Stimulated activated CD4-positive, alpha-beta T cell treated with anti-CD3 and anti-CD28 coated beads, TNF-alpha, amount 100 ng/mL, for 1 hour (primary cell): ENCODE measurements around the gene SAMHD1.
"Not testable (repeated sequence)": the region's sequence is repeated elsewhere in the genome, so short reads cannot be mapped to it uniquely, and the experiment has no call there.

Source experiments
- DNase-seq, 3 donors: peaks; one replicate each; pipeline ENCODE4 v3.0.0-alpha.2; 2020; ENCODE audit warnings: low read depth in 3 of 3, low spot score in 1 of 3

The SAMHD1 gene

DNA sequence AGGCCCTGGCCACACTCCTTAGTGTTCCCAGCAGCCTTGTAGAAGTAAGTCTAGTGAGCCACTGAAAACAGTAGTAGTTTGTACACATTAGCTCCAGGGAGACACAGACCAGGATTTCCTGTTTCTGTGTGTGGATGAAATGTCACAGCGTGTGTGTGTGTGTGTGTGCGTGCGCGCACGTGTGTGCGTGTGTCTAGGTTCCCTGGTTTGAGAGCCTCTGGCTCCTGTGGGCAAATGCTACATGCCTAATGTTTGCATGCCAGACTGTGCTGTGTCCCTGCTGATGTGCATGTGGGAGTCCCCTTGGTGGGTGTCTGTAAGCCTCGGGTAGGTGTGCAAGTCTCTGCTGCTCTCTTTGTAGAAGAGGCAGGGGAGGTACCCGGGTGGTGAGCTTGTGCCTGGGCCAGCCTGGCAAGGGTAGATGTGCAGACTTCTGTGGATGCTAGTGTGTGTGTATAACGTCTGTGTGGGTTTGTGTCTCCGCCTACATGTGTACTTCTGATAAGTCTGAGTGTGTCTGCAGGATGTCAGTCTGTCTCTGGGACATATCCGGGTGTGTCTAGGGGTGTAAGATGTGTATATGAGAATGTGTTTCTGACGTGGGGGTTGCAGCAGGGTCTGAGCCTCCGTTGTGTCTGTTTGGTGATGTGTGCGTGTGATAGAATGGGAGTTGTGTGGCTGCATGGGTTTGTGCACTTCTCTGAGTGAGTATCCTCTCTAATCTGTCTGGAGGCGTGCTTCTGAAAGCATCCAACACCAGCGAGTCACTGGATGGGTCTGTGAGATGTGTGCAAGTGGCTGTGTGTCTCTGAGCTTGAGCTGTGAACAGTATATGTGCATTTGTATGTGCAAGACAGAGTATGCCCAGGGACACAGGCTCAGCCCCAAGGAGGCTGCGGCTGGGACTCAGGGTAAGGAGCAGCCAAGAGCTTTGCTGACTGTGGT is 94.5 kb downstream of the SAMHD1 start:
- no peak for DNase-seq

GRCh38 chr20:36856195-36856594 is 95.3 kb downstream of the SAMHD1 start:
- DNase-seq = no peak

- DNase-seq = no peak
These were observed 96.3 kb downstream of the SAMHD1 start for GRCh38 chr20:36855241-36855657.

DNA sequence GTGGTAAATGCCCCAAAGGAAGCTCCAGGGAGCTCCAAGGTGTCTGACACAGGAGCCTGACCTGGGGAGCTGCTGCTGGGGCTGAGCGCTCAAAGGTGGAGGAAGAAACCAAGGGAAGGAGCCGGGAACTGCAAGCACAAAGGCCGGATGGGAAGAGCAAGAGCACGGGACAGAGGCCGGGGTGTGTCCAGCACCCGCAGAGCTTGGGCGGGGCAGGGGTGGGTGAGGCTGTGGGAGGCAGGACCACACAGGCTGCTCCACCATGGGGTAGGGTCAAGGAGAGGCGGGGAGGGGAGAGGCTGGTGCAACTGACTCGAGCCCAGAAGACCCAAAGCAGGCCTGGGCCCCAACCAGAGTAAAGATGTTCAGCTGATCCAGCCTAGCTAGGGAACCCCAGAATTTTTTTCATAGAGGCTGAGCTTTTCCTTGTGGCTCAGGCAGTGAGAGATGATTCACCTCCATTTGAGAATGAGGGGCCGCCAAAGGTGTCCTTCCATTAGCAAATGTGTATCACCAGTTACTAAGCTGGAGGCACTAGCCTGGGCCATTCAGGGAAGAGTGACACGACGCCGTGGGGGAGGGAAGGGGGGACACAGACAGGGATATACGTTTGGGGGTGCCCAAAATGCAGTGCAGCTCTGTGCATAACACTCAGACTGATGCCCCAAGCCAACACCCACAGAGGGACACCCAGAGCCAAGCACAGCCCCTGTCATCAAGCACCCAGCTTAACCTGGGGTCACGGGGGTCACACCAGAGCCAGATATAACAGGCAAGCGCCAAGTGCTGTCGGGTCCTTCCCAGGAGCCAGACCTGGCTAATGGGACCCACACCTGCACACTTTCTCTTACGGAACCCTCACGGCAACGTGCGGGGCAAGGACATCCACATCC is 96.9 kb downstream of the SAMHD1 start:
- DNase-seq = no peak

DNA sequence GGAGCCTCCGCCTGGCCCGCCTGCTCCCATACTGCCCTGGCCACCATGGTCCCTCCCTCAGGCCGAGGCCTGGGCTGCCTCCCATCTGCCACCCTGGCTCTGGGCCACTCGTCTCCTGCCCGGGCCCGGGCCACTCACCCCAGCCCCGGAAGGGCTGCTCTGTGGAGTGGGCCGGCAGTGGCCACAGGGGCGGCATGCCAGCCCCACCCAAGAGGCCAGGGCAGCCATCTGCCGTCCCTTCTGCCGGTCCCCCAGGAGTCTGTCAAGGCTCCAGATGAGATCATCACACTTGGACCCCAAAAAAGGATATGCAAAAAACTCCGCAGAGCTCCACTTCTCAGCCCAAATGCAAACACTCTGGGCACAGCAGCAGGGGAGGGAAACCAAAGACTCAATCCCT is 99.3 kb downstream of the SAMHD1 start:
- DNase-seq = no peak

DNA sequence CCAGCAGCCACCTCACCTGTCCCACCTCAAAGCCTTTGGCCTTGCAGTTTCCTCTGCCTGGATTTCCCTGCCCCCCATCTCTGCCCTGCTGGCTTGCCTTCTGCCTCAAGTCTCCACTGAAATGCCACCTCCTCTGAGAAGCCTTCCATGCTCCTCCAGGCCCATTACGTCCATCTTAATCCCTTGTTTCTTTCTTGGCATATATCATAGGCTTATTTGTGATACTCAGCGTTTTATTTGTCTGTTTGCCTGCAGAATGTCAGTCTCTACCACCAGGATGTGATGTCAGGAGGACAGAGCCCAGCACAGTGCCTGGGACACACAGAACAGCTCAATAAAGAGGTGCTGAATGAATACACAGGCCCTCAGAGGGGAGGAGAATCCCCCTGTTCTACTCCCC is 100.0 kb downstream of the SAMHD1 start:
- DNase-seq = no peak

GRCh38 chr20:36850759-36851158 is 100.7 kb downstream of the SAMHD1 start:
- DNase-seq = no peak

- DNase-seq = no peak
These were observed 102.0 kb downstream of the SAMHD1 start for GRCh38 chr20:36849333-36850065.

DNA sequence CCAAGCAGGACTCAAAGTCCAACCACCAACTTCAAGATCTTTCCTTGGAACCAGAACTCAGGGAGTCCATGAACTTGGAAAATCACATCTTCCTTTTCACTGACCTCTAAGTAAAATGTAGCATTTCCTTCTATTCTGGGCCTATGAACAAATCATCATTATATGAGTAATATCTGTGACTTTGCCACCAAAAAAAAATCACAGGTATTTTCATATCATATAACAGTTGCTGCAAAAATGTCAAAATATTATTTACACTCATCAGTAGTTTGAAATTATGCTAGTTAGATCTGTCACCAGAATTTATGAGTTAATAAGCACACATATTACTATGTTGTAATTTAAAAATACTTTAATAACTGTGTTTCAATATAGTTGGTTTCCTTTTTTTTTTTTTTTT is 102.8 kb downstream of the SAMHD1 start:
- no peak for DNase-seq

- DNase-seq = no peak
These were observed 103.3 kb downstream of the SAMHD1 start for GRCh38 chr20:36848078-36848660.

GRCh38 chr20:36847710-36848040 is 103.8 kb downstream of the SAMHD1 start:
- DNase-seq = no peak

DNA sequence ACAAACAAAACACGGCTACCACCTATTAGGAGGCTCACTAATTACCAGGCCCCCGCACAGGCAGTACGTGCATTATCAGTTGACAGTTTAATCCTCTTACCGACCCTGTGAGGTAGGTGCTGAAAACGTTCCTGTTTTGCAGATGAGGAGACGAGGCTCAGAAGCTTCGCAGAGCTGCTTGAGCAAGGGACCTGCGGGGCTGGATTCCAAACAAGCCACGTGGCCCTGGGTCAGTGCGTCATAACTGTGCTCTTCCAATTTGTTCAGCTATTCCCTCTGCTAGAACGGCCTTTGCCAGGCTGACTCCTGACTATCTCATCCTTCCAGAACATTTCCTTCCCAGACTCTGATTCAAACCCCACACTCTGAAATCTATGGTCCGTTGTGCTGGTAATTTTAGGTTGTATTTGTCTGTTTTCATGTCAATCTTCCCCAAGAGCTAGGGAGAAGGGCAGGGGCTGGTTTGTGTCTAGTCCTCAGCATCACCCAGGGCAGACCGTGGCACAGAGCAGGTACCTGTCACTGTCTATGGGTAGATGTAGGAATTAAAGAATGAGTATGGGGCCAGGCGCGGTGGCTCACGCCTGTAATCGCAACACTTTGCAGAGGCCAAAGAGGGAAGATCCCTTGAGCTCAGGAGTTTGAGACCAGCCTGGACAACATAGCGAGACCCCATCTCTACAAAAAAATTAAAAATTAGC is 104.3 kb downstream of the SAMHD1 start:
- no peak for DNase-seq

- no peak for DNase-seq
These were observed 106.1 kb downstream of the SAMHD1 start for GRCh38 chr20:36845288-36845971.

DNA sequence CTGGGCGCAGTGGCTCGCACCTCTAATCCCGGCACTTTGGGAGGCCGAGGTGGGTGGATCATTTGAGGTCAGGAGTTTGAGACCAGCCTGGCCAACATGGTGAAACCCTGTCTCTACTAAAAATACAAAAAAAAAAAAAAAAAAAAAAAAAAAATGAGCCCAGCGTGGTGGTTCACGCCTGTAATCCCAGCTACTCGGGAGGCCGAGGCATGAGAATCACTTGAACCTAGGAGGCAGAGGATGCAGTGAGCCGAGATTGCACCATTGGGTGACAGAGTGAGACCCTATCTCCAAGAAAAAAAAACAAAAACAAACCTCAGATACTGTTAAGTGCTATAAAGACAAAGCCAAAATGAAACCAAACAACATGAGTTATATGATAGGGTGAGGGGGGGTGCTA is 110.5 kb downstream of the SAMHD1 start:
- not testable (repeated sequence) for DNase-seq
